ENCODE measurements around the gene SPTBN4.
"Not testable (repeated sequence)": the region's sequence is repeated elsewhere in the genome, so short reads cannot be mapped to it uniquely, and the experiment has no call there.

SPTBN4 gene

GRCh38 chr19:40621283-40621682 is 154.5 kb downstream of the SPTBN4 start:
- no peak for DNase-seq (ENCODE audit: low read depth)

GRCh38 chr19:40621966-40622772 is 155.4 kb downstream of the SPTBN4 start:
- no peak for DNase-seq (ENCODE audit: low read depth)

- no peak for DNase-seq (ENCODE audit: low read depth)
These were observed 155.9 kb downstream of the SPTBN4 start for GRCh38 chr19:40622773-40623075.

GRCh38 chr19:40623403-40624251 is 156.8 kb downstream of the SPTBN4 start:
- no peak for DNase-seq (ENCODE audit: low read depth)

GRCh38 chr19:40624369-40625153 is 157.8 kb downstream of the SPTBN4 start:
- not testable (repeated sequence) for DNase-seq (ENCODE audit: low read depth)

- no peak for DNase-seq (ENCODE audit: low read depth)
These were observed 158.8 kb downstream of the SPTBN4 start for GRCh38 chr19:40625406-40626120.

Measured in activated gamma-delta T cell treated with anti-CD3 and anti-CD28 coated beads, Interleukin-2, amount 50 U/mL, for 16 hours (primary cell).